ENCODE data around the gene BRD7. TPM values are rescaled to one million over a fixed set of nuclear protein-coding genes. Genes with fewer than 3 reads are reported as not detected.

Gene BRD7
- total RNA-seq, 1 experiment from 2014 or later: 122 TPM

DNA sequence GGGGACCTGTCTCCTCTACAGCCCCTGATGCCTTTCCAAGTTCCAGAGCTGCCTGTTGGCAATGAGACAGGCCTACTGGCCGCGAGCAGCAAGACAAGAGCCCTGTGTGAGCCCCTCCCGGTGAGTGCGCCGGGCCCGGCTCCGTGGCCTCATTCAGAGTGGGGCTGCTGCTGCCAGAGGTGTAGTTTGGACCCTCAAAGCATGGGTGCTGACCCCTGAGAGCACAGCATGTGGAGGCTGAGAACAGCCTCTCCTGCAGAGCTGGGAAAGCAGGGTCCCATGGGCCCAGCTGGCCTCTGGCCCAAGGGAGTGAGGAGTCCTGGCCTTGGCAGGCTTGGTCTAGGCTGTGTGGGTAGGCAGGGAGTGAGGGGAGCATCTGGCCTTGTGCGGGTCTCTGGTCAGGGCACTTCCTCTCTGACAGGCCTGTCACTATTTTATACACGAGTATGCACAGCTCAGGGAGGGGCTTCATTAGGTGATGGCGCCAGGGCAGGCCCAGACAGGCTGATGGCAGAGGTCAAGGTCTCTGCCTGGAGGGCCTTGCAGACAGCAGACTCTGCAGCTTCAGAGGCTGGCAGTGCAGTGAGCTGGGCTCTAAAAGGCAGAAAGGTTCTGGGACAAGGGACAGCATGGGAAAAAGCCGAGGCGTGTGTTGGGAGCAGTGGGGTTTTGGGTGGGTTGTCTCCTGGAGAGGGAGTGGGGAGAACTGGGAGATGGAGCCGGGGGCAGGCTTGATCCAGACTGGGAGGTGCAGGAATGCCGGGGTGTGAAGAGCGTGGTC lies 59.1 kb downstream of the BRD7 start (continued):
- TF ChIP-seq, protein P1, sequence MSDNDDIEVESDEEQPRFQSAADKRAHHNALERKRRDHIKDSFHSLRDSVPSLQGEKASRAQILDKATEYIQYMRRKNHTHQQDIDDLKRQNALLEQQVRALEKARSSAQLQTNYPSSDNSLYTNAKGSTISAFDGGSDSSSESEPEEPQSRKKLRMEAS (CRISPR knock-in tag; IDR thresholded peaks at IDR 0.05): no peak
- no peak for TF ChIP-seq ELF4 (CRISPR knock-in tag; IDR thresholded peaks at IDR 0.05; ENCODE audit: low read depth)

DNA sequence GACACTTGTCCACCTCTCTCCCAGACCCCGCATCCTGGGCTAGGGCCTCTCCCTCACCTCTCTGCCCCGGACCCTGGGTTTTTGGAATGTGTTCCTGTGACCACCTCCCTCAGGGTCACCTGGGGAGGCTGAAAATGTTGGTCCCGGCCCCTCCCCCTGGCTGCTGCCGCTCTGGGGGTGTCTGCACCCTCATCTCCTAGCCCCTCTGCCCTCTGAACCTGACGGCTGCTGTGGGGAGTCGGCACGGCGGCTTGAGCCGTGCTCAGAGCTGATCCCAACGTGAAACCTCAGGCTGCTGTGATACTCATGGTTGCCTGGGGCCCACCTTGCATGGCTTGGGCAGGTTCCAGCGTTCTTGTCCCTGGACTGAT lies 59.6 kb downstream of the BRD7 start:
- no peaks in the 10 kb centered on the region for H3K27me3 Mint-ChIP-seq (ENCODE audit: low read depth)
- no peaks in the 10 kb centered on the region for H3K4me1 Mint-ChIP-seq
- ChIA-PET CTCF (interaction anchor here (0.9 to 1.6 kb wide), 4 partner anchors 99 to 356 kb away, joined by 3 to 5 read pairs (median 4); partner anchors contain the start of gene CNEP1R1), POLR2A (no interaction called here)
- H3K9me3 Mint-ChIP-seq: no peaks in the 10 kb centered on the region
- TF ChIP-seq, protein P2, sequence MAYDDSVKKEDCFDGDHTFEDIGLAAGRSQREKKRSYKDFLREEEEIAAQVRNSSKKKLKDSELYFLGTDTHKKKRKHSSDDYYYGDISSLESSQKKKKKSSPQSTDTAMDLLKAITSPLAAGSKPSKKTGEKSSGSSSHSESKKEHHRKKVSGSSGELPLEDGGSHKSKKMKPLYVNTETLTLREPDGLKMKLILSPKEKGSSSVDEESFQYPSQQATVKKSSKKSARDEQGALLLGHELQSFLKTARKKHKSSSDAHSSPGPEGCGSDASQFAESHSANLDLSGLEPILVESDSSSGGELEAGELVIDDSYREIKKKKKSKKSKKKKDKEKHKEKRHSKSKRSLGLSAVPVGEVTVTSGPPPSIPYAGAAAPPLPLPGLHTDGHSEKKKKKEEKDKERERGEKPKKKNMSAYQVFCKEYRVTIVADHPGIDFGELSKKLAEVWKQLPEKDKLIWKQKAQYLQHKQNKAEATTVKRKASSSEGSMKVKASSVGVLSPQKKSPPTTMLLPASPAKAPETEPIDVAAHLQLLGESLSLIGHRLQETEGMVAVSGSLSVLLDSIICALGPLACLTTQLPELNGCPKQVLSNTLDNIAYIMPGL (CRISPR knock-in tag; IDR thresholded peaks at IDR 0.05): no peak
- TF ChIP-seq IRF2 (CRISPR knock-in tag; IDR thresholded peaks at IDR 0.05; ENCODE audit: borderline replicate concordance, low read depth): no peak
- TF ChIP-seq ATF1 (CRISPR knock-in tag; IDR thresholded peaks at IDR 0.05): no peak
- no peak for TF ChIP-seq FOXP1 (CRISPR knock-in tag; IDR thresholded peaks at IDR 0.05; ENCODE audit: borderline replicate concordance)
- TF ChIP-seq, protein P3, sequence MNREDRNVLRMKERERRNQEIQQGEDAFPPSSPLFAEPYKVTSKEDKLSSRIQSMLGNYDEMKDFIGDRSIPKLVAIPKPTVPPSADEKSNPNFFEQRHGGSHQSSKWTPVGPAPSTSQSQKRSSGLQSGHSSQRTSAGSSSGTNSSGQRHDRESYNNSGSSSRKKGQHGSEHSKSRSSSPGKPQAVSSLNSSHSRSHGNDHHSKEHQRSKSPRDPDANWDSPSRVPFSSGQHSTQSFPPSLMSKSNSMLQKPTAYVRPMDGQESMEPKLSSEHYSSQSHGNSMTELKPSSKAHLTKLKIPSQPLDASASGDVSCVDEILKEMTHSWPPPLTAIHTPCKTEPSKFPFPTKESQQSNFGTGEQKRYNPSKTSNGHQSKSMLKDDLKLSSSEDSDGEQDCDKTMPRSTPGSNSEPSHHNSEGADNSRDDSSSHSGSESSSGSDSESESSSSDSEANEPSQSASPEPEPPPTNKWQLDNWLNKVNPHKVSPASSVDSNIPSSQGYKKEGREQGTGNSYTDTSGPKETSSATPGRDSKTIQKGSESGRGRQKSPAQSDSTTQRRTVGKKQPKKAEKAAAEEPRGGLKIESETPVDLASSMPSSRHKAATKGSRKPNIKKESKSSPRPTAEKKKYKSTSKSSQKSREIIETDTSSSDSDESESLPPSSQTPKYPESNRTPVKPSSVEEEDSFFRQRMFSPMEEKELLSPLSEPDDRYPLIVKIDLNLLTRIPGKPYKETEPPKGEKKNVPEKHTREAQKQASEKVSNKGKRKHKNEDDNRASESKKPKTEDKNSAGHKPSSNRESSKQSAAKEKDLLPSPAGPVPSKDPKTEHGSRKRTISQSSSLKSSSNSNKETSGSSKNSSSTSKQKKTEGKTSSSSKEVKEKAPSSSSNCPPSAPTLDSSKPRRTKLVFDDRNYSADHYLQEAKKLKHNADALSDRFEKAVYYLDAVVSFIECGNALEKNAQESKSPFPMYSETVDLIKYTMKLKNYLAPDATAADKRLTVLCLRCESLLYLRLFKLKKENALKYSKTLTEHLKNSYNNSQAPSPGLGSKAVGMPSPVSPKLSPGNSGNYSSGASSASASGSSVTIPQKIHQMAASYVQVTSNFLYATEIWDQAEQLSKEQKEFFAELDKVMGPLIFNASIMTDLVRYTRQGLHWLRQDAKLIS (CRISPR knock-in tag; IDR thresholded peaks at IDR 0.05; ENCODE audit: borderline replicate concordance): no peak
- TF ChIP-seq ZNF121 (CRISPR knock-in tag; IDR thresholded peaks at IDR 0.05): no peak
- TF ChIP-seq, protein P4, sequence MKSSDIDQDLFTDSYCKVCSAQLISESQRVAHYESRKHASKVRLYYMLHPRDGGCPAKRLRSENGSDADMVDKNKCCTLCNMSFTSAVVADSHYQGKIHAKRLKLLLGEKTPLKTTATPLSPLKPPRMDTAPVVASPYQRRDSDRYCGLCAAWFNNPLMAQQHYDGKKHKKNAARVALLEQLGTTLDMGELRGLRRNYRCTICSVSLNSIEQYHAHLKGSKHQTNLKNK (CRISPR knock-in tag; IDR thresholded peaks at IDR 0.05): no peak
- no peak for TF ChIP-seq ESRRA (CRISPR knock-in tag; IDR thresholded peaks at IDR 0.05; ENCODE audit: borderline replicate concordance)
- TF ChIP-seq, protein P5, sequence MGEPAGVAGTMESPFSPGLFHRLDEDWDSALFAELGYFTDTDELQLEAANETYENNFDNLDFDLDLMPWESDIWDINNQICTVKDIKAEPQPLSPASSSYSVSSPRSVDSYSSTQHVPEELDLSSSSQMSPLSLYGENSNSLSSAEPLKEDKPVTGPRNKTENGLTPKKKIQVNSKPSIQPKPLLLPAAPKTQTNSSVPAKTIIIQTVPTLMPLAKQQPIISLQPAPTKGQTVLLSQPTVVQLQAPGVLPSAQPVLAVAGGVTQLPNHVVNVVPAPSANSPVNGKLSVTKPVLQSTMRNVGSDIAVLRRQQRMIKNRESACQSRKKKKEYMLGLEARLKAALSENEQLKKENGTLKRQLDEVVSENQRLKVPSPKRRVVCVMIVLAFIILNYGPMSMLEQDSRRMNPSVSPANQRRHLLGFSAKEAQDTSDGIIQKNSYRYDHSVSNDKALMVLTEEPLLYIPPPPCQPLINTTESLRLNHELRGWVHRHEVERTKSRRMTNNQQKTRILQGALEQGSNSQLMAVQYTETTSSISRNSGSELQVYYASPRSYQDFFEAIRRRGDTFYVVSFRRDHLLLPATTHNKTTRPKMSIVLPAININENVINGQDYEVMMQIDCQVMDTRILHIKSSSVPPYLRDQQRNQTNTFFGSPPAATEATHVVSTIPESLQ (CRISPR knock-in tag; IDR thresholded peaks at IDR 0.05): no peak
- TF ChIP-seq NFYB (CRISPR knock-in tag; conservative IDR thresholded peaks at IDR 0.05; ENCODE audit: low read depth): no peak
- TF ChIP-seq, protein P6, sequence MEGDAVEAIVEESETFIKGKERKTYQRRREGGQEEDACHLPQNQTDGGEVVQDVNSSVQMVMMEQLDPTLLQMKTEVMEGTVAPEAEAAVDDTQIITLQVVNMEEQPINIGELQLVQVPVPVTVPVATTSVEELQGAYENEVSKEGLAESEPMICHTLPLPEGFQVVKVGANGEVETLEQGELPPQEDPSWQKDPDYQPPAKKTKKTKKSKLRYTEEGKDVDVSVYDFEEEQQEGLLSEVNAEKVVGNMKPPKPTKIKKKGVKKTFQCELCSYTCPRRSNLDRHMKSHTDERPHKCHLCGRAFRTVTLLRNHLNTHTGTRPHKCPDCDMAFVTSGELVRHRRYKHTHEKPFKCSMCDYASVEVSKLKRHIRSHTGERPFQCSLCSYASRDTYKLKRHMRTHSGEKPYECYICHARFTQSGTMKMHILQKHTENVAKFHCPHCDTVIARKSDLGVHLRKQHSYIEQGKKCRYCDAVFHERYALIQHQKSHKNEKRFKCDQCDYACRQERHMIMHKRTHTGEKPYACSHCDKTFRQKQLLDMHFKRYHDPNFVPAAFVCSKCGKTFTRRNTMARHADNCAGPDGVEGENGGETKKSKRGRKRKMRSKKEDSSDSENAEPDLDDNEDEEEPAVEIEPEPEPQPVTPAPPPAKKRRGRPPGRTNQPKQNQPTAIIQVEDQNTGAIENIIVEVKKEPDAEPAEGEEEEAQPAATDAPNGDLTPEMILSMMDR (IDR thresholded peaks at IDR 0.05): no peak
- TF ChIP-seq CBFB (CRISPR knock-in tag; IDR thresholded peaks at IDR 0.05; ENCODE audit: low read depth): no peak
- no peak for TF ChIP-seq TP53 (CRISPR knock-in tag; IDR thresholded peaks at IDR 0.05)
- no peak for TF ChIP-seq SMAD4 (CRISPR knock-in tag; IDR thresholded peaks at IDR 0.05)
- TF ChIP-seq, protein P7, sequence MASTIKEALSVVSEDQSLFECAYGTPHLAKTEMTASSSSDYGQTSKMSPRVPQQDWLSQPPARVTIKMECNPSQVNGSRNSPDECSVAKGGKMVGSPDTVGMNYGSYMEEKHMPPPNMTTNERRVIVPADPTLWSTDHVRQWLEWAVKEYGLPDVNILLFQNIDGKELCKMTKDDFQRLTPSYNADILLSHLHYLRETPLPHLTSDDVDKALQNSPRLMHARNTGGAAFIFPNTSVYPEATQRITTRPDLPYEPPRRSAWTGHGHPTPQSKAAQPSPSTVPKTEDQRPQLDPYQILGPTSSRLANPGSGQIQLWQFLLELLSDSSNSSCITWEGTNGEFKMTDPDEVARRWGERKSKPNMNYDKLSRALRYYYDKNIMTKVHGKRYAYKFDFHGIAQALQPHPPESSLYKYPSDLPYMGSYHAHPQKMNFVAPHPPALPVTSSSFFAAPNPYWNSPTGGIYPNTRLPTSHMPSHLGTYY (CRISPR knock-in tag; IDR thresholded peaks at IDR 0.05): no peak
- TF ChIP-seq ZNF317 (CRISPR knock-in tag; IDR thresholded peaks at IDR 0.05; ENCODE audit: borderline replicate concordance, low read depth): no peak
- TF ChIP-seq, protein P8, sequence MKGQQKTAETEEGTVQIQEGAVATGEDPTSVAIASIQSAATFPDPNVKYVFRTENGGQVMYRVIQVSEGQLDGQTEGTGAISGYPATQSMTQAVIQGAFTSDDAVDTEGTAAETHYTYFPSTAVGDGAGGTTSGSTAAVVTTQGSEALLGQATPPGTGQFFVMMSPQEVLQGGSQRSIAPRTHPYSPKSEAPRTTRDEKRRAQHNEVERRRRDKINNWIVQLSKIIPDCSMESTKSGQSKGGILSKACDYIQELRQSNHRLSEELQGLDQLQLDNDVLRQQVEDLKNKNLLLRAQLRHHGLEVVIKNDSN (CRISPR knock-in tag; IDR thresholded peaks at IDR 0.05): no peak
- no peak for TF ChIP-seq EMX1 (CRISPR knock-in tag; IDR thresholded peaks at IDR 0.05)
- no peak for TF ChIP-seq PRRX2 (CRISPR knock-in tag; IDR thresholded peaks at IDR 0.05)
- TF ChIP-seq HMGA2 (CRISPR knock-in tag; IDR thresholded peaks at IDR 0.05): no peak
- ATAC-seq (no peak), DNase-seq (ENCODE audit: low spot score) (no peak)
- no peak overlapping the region for H3K4me3 Mint-ChIP-seq
- H3K27ac Mint-ChIP-seq: no peak overlapping the region
- H3K36me3 Mint-ChIP-seq: peaks cover 5% of the 10 kb centered on the region; the same call in 1 of the 2 replicates
